HG03175 (cell line): ENCODE data around the gene ARID4B.
"Not testable (repeated sequence)": the region's sequence is repeated elsewhere in the genome, so short reads cannot be mapped to it uniquely, and the experiment has no call there.

ENCODE experiments used
- ATAC-seq: cut with Tn5 transposase; IDR thresholded peaks from one replicate; pipeline ENCODE4 v1.9.1; 2021; ENCODE audit warnings: mild to moderate bottlenecking, moderate library complexity; ENCODE audit not compliant: unreplicated experiment

Gene ARID4B

GRCh38 chr1:235275223-235275622 lies 52.8 kb downstream of the ARID4B start:
- peak; percentile 74 for ATAC-seq

DNA sequence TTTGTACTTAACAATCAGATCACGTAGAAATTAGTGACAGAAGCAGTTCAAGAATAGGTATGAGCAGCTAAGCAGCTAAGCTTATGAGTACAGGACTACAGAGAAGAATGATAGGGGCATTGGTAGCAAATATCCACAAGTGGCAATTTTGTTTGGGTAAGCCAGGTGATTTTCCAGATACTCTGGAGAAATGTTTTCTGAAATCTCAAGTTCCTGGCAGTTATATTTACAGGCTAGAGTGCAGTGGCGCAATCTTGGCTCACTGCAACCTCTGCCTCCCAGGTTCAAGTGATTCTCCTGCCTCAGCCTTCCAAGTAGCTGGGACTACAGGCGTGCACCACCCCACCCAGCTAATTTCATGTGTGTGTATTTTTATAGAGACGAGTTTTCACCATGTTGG lies 55.1 kb downstream of the ARID4B start:
- no peak for ATAC-seq

- peak; percentile 55 for ATAC-seq
Measured at GRCh38 chr1:235270625-235271024, 57.4 kb downstream of the ARID4B start.

DNA sequence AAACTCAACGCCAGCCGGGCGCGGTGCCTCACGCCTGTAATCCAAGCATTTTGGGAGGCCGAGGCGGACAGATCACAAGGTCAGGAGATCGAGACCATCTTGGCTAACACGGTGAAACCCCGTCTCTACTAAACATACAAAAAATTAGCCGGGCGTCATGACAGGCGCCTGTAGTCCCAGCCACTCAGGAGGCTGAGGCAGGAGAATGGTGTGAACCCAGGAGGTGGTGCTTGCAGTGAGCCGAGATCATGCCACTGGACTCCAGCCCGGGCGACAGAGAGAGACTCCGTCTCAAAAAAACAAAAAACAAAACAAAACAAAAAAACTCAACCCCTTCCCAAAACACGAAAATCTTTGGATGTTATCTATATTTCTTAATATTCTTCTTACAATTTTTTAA lies 58.0 kb downstream of the ARID4B start:
- ATAC-seq, result not testable (repeated sequence)

DNA sequence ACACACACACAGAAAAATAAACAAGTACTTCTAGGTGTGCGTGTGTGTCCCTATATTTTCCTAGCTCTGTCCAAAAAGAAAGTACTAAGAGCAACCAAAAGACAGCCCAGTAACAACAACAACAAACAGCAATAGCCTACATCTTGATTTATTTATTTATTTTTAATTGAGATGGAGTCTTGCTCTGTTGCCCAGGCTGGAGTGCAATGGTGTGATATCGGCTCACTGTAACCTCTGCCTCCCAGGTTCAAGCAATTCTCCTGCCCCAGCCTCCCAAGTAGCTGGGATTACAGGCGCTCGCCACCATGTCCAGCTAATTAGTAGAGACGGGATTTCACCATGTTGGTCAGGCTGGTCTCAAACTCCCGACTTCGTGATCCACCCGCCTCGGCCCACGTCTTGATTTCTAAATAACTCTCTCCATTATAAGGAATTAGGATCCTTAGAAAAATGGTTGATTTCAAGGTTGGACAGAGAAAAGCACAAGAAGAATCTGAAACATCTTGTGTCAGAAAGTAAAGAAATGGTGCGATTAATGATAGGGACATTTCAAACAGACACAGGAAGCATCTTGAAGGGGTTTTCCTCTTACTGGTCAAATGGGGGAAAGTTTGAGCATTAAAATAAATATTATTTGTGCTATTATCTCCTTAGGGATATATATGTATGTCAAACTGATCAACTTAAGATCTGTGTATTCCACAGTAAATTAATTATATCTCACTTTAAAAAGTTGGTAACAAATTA lies 59.4 kb downstream of the ARID4B start:
- no peak for ATAC-seq

- no peak for ATAC-seq
Measured at GRCh38 chr1:235266967-235267366, 61.0 kb downstream of the ARID4B start.

- no peak for ATAC-seq
Measured at GRCh38 chr1:235266325-235266724, 61.7 kb downstream of the ARID4B start.

DNA sequence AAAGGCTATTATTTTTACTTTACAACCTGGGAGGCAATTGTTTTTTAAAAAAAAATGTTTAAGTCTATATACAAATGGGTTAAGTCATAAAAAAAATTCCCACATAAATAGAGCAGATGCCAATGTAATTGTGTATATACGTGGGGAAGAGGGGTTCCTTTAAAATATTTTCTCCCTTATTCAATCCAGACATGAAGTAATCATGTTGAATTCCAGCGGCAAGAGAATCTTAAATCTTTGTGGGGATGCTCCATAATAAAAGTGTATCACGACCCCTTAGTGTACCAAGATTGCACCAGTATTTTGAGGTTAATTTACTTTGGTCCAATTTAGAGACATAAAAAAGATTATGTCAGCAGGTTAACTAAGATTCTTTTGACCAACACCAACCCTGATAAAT lies 62.1 kb downstream of the ARID4B start:
- no peak for ATAC-seq

- no peak for ATAC-seq
Measured at GRCh38 chr1:235264327-235264726, 63.7 kb downstream of the ARID4B start.

- ATAC-seq, result no peak
Measured at GRCh38 chr1:235262539-235262938, 65.4 kb downstream of the ARID4B start.

GRCh38 chr1:235261243-235261642 lies 66.7 kb downstream of the ARID4B start:
- ATAC-seq, result no peak

GRCh38 chr1:235259133-235259778 lies 68.7 kb downstream of the ARID4B start:
- no peak for ATAC-seq

- not testable (repeated sequence) for ATAC-seq
Measured at GRCh38 chr1:235258068-235258467, 69.9 kb downstream of the ARID4B start.

GRCh38 chr1:235254721-235255120 lies 73.3 kb downstream of the ARID4B start:
- no peak for ATAC-seq

DNA sequence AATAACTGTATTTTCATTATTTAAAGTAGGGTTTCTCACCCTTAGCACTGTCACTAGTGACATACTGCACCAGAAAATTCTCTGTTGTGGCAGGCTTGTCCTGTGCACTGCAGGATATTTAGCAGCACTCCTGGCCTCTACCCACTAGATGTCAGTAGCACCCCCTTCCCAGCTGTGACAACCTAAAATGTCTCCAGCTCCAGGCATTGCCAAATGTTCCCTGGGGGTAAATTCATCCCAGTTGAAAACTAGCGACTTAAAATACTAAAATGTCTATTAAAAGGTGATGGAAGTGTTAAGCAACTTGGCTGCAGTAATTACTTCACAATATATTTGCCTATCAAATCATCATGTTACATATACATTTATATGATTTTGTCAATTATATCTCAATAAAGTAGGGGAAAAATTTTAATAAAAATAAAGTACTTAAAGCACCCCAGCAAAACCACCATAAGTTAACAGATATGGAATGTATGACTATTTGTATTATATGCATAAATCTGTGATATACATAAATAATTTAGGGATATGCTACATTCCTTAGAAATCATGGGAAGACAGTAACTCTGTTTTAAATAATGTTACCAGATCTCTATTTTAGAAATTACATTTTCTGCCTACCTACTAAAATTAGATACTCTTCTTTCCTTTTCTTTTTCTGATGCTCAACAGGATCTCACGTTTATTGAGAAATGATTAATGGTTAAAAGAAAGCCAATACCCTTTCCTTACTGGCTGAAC lies 74.6 kb downstream of the ARID4B start:
- ATAC-seq, result peak; percentile 83

DNA sequence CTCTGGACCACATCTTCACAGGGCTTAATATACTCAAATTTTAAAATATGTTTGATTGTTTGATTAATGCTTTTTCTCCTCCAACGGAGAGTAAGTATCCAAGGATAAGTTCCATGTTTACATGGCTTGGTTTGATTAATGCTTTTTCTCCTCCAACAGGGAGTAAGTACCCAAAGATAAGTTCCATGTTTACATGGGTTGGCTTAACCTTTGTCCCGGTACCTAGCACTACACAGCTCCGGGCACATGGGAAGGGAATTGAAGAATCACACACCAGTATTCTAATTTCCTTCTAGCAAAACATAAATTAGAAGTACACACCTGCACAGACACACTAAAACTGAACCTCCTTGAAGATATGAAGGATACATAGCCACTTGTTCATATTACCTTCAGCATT lies 77.5 kb downstream of the ARID4B start:
- no peak for ATAC-seq

- ATAC-seq, result peak; percentile 67
Measured at GRCh38 chr1:235246022-235246948, 81.7 kb downstream of the ARID4B start.

- no peak for ATAC-seq
Measured at GRCh38 chr1:235244974-235245592, 82.9 kb downstream of the ARID4B start.

DNA sequence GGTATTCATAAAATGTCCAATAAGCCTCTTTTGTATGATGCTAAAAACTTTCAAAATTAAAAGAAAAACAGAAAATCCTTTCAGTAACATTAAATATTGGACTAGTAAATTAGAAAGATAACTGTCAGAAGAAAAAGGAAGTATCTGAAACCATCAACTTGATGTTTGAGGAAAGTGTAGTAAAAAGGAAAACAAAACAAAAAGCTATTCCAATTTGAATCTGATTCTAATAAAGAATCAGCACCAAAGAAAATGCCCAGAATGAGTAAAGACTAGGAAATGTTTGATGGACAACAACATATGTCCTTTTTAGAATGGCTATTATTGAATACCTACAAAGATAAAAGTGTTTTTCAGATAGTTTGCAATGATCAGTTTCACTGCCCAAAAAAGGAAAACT lies 87.0 kb downstream of the ARID4B start:
- no peak for ATAC-seq

DNA sequence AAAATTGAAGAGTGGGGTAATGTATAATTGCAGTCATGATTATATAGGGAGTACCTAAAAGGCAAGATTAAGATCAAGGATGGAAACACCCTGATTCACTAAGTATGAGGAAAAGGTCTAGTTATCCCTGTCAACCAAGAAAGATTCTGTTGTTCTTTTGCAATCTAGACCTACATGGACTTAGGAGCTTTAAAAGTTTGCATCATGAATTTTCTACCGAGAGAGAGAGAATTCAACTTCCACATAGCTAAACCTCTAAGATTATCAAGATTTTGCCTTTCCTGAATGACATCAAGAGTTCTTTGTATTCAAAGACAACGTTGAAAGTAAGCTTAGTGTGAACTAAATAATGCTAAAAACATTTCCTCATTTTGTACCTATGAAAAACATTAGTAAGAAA lies 88.1 kb downstream of the ARID4B start:
- no peak for ATAC-seq
